Measurements from ENCODE around the gene HIRA.
"Not testable (repeated sequence)": the region's sequence is repeated elsewhere in the genome, so short reads cannot be mapped to it uniquely, and the experiment has no call there.

Gene HIRA

DNA sequence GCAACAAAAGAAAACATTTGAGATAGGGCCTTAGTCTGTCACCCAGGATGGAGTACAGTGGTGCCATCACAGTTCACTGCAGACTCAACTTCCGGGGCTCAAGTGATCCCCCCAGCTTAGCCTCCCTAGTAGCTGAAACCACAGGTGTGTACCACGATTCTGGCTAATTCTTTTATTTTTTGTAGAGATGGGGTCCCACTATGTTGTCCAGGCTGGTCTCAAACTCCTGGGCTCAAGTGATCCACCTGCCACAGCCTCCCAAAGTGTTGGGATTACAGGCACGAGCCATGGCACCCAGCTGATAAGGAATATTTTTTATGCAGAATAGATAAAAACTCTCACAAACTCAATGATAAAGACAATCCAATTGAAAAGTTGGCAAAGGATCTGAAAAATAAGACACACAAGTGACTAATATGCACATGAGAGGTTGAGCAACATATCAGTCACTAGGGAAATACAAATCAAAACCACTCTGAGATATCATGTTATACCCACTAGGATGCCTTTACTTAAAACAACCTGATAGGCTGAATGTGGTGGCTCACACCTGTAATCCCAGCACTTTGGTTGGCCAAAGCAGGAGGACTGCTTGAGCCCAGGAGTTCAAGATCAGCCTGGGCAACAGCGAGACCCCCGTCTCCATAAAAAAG, 106.1 kb downstream of the HIRA start:
- DNase-seq: peak in 3 of 4 experiments; percentile 33 to 68 (median 44)

DNA sequence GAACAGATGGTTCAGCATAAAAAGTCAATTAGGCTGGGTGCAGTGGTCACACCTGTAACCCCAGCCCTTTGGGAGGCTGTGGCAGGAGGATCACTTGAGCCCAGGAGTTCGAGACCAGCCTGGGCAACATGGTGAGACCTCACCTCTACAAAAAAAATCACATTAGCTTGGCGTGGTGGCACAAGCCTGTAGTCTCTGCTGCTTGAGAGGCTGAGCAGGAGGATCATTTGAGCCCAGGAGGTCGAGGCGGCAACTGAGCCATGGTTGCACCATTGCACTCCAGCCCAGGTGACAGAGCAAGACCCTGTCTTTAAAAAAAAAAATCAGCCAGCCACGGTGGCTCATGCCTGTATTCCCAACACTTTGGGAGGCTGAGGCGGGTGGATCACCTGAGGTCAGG, 108.1 kb downstream of the HIRA start:
- DNase-seq: not testable (repeated sequence)

DNA sequence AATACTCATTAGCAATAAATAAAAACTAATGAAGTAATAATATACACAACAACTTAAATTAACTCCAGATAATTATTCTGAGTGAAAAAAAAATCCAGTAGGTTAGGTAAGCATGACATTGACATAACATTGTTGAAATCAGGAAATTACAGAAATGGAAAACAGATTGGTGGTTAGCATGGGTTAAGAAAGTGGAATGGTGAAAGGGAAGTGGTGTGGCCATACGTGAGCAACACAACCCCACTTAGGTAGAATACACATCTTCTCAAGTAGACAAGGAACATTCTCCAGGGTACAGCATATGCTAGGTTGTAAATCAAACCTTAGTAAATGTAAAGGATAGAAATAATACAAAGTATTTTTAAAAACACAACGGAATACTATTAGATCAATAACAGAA, 109.8 kb downstream of the HIRA start:
- no peak for DNase-seq

DNA sequence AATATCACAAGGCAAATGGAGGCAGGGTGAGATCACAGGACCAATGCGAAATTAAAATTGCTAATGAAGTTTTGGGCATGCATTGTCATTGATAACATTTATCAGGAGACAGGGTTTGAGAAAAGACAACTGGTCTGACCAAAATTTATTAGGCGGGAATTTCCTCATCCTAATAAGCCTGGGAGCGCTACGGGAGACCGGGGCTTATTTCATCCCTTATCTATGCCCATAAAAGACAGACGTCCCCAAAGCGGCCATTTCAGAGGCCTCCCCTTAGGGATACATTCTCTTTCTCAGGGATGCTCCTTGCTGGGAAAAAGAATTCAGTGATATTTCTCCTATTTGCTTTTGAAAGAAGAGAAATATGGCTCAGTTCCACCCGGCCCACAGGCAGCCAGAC, 111.4 kb downstream of the HIRA start:
- not testable (repeated sequence) for DNase-seq

DNA sequence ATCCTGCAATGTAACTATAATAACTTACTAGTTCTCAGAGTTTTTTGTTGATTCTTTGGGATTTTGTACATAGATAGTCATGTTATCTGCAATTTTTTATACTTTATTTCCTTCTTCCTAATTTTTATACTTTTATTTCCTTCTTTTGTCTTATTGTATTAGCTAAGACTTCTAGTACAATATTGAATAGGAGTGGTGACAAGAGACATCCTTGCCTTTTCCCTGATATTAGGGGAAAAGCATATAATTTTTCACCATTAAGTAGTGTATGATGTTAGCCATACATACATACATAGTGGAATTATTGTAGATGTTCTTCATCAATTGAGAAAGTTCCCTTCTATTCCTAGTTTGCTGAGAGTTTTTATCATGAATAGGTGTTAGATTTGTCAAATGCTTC, 112.3 kb downstream of the HIRA start:
- no peak for DNase-seq

DNA sequence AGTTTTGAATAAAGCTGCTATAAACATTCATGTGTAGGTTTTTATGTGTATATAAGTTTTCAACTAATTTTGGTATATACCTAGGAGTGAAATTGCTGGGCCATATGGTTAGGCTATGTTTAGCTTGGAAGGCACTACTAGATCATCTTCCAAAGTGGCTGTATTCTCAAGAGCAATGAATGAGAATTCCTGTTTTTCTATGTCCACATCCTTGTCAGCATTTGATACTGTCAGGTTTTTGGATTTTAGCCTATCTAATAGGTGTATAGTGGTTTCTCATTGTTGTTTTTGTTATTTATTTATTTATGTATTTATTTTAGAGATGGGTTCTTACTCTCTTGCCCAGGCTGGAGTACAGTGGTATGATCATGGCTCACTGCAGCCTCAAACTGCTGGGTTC, 113.7 kb downstream of the HIRA start:
- no peak for DNase-seq

DNA sequence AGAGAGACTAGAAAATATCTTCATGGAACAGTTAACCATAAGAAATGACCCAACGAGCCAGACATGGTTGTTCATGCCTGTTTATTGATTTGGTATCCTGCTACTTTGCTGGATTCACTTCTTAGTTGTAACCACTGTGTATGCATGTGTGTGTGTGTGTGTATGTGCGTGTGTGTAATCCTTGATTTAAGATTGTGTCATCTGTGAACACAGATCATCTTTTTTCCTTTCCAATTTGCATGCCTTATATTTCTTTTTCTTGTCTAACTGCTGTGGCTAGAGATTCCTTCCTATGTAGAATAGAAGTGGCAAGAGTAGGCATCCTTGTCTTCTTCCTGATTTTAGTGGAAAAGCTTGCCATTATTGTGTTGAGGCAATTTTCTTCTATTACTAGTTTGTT, 123.7 kb downstream of the HIRA start:
- DNase-seq: no peak

DNA sequence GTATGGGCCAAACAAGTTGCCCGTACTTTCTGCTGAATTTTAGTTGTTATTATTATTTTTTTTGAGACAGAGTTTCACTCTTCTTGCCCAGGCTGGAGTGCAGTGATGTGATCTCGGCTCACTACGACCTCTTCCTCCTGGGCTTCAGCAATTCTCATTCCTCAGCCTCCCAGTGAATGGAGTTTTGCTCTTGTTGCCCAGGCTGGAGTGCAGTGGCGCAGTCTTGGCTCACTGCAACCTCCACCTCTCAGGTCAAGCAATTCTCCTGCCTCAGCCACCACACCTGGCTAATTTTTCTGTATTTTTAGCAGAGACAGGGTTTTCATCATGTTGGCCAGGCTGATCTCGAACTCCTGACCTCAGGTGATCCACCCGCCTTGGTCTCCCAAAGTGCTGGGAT, 125.0 kb downstream of the HIRA start:
- DNase-seq: not testable (repeated sequence)

DNA sequence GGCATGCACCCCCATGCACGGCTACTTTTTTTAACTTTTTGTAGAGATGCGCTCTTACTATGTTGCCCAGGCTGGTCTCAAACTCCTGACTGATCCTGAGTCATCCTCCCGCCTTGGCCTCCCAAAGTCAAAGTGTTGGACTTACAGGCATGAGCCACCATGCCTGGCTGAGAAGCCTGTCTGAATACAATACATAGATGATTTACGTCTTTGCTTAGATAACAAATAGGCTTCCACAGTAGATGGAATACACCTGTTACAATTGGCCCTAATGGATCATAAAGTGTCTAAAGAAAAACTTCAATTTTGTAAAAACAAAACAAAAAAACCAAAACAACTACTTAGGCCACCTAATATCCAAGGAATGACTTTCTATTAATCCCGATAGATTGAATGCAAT, 127.0 kb downstream of the HIRA start:
- no peak for DNase-seq

DNA sequence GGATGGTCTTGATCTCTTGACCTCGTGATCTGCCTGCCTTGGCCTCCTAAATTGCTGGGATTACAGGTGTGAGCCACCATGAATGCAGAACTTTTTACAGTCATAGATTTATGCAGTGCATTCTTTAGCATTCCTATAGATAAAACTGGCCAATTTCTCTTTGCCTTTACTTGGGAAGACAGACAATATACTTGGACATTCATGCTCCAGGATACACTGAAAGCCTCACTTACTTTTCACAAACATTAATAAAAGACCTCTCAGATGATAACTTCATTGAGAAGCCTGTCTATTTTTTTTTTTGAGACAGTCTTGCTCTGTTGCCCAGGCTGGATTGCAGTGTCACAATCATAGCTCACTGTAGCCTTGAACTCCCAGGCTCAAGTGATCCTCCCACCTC, 127.7 kb downstream of the HIRA start:
- DNase-seq: no peak

DNA sequence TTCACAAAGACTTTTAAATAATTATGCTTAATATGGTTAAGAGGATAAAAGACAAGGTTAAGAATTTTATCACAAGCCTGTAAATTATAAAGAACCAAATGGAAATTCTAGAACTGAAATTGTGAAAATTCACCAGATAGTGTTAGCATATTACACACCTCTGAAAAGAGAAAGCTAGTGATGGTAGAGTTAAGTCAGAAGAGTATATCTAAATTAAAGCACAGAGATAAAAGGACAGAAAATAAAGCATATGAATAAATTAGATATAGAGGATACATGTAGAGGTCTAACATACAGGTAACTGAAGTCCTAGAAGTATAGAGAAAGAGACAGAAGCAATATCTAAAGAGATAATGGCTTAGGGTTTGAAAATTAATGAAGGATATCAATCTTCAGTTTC, 135.8 kb downstream of the HIRA start:
- no peak for DNase-seq

DNA sequence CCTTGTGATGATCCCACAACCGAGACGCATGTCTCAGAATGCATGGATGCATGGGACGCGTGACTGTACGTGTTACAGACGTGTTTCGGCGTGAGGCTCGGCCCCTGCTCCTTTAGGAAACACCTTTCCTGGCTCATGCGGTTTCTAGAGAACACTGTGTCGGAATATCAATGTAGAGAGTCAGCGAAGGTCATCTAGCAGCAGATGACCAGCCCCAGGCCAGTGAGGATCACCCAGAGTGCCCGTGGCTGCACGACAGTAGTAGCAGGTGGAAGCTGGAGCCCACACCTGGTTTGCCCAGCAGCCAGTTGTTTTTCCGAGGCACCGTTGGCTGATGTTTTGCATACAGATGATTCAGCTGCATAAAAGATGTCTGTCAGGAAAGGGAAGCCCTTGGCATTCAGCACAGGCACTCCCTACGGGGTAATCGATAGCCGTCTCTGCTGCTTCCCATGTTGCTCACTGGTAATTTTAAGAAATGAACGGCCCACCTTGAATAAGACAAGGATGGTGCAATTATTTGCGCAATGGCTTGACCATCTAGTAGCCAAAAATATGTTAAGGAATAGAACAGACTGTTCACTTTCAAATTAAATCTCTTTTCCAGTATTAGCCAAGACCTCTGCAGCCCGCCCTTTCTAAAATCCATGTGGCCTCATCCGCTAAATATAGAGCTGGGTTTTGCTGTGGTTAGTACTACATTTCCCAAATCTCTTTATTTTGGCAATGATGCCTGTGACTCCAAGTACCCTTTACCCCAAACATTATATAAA, 138.9 kb downstream of the HIRA start:
- DNase-seq: no peak

DNA sequence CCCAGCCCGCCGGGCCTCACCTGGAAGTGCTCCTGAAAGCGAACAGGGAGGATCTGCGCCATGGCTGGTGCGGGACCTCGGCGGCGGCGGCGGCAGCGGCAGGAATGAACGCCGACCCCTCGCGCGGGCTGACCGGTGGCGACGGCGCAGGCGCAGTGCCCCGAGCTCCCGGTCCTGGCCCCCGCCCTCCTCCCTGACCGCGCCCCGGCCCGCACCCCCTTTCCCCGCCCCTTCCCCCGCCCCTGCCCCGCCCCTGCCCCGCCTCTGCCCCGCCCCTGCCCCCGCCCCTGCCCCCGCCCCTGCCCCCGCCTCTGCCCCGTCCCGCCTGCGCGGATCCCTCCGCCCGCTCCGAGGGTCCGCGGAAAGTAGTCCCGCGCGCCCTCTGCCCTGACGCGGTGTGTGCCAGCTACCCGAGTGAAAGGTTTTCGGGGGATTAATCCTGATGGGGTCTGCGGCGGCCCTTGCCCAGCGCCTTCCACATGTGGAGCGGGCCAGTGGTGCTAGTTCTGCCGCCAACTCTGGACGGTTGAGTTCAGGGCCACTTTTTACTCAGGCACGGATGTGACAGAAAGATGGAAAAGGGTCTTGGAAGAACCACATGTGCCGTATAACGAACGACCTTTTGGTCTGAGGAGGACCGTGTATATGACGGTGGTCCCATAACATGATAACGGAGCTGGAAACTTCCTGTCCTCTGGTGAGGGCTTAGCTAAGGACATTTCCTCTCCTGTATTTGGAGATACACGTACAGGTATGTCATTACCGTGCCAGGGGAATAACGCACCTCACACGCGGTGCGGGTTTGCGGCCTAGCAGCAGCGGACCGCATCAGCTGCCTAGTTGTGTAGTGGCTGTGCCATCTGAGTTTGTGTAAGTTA, 139.7 kb downstream of the HIRA start, which contains the start of gene CLTCL1:
CLTCL1 (minus strand) TSS at position 140 of the 878 bp plus-strand sequence; CDS start at position 62, 78 bp downstream.
- DNase-seq: peak; percentile 77 to 94 (median 85)

DNA sequence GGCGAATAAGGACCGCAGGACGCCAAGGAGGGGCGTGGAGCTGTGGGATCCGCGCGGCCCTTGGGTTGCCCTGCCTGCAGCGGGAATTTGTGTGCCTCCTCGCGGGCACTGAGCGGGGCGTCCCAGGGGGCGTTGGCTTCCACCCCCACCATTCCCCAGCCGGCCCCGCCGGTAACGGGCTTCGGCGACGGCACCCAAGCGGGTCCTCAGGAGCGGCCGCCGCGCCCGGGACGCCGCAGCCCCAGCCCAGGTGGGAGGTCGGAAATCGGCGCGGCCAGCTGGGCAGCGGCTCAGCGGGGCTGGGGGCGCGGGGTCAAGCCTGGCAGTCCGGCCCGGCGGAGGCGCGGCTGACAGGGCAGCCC, 140.3 kb downstream of the HIRA start:
- DNase-seq: peak; percentile 8 to 55 (median 28)

DNA sequence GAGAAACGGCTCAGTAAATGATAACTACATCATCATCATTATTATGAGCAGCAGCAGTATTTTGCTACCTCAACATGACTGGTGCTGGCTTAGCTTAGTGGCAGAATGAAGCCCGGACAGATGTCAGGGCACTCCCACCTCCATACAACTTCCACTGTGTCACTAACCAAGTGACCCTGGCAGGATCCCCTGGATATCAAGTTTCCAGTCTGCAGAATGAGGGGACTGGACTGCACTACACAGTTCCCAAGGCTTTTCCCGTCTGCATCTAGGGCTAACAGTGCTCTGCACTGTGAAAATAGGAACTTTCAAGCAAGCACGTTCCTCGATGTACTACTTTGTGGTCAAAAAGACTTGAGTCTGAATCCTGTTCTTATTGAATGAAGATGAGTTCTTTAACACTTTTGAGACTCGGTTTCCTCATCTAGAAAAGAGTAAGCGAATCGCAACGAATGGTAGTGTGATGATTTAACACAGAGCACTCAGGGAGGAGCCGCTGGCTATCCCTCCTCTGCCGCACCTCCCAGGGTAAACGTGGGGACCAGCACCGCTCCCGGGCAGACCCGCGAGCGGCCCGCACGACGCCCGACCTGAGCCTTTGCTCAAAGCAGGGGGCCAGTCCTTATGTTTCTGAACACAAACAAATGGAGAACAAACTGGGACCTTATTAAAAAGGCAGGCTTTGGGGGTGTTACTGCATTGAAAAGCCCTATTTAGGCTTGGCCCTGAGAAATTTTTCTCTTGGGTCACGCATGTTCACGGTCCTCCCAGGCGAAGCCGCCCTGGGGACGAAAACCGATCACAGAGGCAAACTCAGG, 140.9 kb downstream of the HIRA start:
- peak in 3 of 4 experiments; percentile 1 to 16 (median 8) for DNase-seq

DNA sequence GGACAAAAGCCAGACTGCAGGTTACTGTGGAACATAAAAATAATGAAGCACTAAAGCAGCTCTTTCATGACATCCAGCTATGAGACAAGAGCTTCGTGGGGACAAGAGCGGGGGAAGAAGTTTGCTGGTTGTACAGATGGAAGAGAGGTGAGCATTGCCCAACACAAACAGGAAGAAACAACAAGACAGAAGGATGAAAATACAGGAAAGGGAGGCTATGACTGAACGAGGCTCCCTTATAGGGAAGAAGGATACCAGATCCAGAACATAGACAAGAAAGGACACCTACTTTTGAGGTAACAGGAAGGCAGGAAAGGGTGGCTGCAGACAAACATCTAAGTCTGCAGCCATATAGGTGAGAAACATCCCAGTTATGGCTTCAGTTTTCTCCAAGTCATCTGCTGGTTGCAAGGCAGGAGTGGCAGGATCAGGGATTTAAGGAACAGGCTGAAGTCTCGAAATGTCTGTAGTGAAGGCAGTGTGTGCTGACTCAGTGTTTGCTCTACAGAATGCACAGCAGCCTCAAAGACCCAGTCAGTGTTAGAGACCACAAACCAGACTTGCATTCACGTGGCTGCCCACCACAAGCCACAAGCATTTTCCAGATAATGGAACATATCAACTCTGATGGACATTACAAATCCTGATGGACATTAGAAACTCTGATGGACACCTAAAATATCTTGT, 141.9 kb downstream of the HIRA start:
- DNase-seq: peak in 3 of 4 experiments; percentile 11 to 31 (median 23)

DNA sequence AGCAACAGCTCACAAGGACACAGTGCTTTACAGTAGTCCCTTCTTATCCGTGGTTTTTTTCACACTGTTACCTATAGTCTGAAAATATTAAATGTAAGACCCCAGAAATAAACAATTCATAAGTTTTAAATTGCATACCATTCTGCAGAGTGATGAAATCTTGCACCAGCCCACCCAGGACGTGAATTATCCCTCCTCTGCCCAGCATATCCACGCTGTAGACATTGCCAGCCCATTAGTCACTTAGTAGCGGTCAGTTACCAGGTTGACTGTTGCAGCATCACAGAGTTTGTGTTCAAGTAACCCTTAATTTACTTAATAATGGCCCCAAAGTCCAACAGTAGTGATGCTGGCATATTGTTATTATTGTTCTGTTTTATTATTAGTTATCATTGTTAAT, 143.6 kb downstream of the HIRA start:
- DNase-seq: no peak

DNA sequence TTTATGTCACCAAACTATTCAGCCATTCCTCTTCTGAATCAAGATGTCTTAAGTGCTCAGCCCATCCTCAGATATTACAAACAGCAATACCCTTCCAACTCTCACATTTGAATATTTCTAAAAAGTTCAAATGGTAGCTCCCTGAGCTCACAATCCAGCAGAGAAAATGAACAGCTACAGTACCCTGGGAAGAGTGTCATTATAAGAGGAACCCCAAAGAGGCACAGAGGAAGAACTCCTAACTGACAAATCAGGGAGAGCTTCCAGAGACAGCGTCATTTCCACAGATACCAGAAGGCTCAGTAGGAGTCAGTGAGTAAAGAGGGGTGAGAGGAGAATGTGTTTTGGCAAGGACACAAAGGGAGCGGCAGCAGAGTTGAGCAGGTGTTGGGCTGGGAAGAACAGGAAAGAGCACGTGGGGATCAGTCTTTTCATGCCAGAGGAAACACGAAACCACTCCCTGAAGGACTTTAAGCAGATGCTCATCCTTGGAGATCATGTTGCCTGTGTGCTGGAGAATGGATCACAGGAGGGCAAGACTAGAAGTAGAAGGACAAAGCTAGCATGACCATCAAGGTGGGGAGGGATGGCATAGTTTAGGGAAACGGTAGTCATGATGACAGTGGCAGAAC, 144.3 kb downstream of the HIRA start:
- DNase-seq: no peak

DNA sequence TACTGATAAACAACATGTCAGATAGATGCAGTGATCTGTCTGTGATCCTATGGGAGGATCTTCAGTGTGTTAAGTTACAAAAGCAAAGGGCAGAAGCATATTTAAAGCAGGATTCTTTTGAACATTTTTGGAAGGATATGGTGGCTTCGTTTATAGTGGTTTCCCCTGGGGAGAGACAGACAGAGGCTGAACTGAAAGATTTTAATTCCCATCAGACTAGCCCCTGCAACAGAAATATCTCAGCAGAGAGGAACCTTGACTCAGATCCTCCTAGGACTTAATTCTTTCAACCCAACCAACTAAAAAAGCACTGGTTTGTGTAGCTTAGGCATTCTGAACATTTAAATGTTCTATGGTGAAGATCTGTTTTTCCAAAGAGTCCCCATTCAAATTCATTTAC, 145.7 kb downstream of the HIRA start:
- no peak for DNase-seq
